PC-3 (cell line): Measurements from ENCODE around the gene TSPY8.
"Not testable (repeated sequence)": the region's sequence is repeated elsewhere in the genome, so short reads cannot be mapped to it uniquely, and the experiment has no call there.

Source experiments
- CTCF ChIP-seq: fragments of 300-600 bp; sonication (generic); conservative IDR thresholded peaks from 2 replicates; pipeline ENCODE4 v1.5.1; 2017; ENCODE audit warnings: antibody characterized with exemption, low read depth, mild to moderate bottlenecking, low read length
- EZH2 ChIP-seq: fragments of 300-600 bp; sonication (generic); IDR thresholded peaks from one replicate; pipeline ENCODE4 v1.6.1; 2017; ENCODE audit warnings: antibody characterized with exemption, mild to moderate bottlenecking, low read length; ENCODE audit not compliant: unreplicated experiment
- EZH2phosphoT487 ChIP-seq: fragments of 300-600 bp; sonication (generic); IDR thresholded peaks from 2 replicates; pipeline ENCODE4 v1.6.1; 2018; ENCODE audit warnings: mild to moderate bottlenecking, antibody characterized with exemption, low read length, borderline replicate concordance

GRCh38 chrY:9398121-9398520 lies 40.5 kb downstream of the TSPY8 start, which contains the start of gene TSPY3:
- TF ChIP-seq CTCF, EZH2, EZH2phosphoT487: not testable (repeated sequence)
